Ammon's horn (tissue), 1 donor: ENCODE data around the gene AIFM3.

Experiments
- DNase-seq: peaks from one replicate; pipeline ENCODE4 v3.0.0-alpha.2; 2016; ENCODE audit warnings: low spot score

The AIFM3 gene

DNA sequence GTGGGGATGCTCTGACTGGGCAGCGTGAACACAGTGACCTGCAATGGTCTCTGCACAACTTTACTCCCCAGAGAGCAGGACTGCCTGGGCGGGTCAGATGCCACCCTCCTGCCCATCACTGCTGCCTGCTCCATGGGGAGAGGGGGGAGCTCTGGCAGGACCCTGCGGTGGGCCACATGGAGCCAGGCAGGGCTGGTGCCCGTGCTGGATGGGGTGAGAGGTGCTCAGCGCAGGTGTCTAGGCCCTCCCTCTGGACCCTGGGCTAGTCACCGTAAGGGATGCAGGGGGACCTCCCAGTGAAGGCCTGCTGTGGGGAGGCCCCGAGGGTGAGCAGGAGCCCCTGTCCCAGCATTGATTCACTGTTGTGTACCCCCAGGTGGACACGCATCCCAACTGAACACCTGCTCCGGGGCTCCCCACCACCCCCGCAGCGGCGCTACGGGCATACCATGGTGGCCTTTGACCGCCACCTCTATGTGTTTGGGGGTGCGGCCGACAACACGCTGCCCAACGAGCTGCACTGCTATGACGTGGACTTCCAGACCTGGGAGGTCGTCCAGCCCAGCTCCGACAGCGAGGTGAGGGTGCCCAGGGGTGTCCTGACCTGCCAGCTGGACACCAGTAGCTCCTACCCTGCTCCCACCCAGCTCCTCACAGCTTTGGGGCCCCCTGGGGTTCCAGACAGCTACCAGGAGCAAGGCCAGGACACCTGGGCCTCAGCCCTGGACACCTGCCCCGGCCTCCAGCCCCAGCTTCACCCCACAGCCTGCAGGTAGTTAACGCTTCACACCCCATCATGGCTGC, 24.4 kb downstream of the AIFM3 start:
- no peak for DNase-seq

DNA sequence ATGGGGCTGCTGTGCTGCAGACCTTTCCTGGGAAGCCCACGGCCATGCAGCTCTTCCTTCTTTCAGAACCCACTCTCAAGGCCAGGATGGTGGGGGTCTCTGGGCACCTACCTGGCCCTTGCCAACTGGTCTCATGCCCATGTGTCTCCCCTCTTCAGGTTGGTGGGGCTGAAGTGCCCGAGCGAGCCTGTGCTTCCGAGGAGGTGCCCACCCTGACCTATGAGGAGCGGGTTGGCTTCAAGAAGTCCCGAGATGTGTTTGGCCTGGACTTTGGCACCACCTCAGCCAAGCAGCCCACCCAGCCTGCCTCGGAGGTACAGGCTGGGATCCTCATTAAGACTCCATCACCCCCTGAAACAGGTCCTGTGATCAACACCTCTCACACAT, 25.0 kb downstream of the AIFM3 start:
- no peak for DNase-seq

DNA sequence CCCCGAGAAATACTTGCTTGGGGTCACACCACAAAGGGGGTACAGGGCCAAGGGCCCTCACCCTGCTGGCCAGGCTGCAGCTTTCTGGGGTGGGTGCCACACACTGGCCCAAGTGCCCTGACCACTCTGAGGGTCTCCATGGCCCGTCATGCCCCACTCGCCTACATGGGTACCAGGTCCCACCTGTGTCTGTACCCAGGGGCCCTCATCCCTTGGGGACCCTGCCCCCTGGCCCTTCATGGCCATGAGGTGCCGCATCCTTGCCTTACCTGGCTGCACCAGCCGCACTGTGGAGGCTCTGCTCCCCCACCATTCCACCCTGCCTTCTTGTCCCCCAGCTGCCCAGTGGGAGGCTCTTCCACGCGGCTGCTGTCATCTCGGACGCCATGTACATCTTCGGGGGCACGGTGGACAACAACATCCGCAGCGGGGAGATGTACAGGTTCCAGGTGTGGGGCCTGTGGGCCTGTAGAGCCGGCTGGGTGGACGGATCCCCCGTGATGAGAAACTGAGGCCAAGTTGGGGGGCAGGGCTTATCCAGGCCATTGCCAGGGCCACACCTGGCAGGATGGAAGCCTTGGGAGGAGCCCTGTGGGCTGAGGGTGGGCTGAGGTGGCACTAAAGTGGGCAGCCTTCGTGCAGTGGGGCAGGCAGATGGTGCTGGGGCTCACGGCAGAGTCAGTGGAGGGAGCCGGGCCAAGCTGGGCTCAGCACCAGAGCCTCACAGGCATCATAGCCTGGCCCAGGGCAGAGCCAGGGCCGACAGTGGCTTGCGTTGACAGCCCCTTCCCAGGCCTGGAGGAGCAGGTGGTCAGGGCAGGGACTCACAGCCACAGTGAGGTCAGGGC, 25.6 kb downstream of the AIFM3 start:
- DNase-seq, result no peak

DNA sequence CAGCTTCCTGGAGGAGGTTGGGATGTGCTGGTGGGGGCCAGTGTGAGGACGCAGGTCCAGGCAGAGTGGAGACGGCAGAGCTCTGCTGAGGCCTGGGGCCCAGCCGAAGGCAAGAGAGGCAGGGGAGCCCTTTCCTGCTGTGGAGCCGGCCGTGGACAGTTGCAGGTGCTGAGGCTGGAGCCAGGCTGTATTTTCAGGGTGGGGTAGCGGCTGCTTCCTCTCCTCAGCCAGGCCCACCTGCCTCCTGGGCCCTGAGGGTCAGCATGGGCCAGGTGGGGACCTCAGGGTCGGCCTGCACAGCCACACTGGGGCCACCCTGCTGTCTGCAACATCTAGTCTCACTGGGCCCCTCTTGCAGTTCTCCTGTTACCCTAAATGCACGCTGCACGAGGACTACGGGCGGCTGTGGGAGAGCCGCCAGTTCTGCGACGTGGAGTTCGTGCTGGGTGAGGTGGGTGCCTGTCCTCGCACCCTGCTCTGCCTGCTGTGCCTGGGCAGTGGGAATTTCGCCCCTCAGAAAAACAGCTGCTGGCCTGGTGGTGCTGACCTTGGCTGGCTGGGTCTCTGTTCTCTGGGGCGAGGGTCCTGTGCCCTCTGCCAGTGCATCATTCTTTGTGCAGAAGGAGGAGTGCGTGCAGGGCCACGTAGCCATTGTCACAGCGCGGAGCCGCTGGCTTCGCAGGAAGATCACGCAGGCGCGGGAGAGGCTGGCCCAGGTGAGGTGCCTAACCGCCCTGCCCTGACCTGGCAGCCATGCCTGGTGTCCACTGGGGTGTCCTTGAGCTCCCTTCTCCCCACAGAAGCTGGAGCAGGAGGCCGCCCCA, 26.5 kb downstream of the AIFM3 start:
- no peak for DNase-seq

DNA sequence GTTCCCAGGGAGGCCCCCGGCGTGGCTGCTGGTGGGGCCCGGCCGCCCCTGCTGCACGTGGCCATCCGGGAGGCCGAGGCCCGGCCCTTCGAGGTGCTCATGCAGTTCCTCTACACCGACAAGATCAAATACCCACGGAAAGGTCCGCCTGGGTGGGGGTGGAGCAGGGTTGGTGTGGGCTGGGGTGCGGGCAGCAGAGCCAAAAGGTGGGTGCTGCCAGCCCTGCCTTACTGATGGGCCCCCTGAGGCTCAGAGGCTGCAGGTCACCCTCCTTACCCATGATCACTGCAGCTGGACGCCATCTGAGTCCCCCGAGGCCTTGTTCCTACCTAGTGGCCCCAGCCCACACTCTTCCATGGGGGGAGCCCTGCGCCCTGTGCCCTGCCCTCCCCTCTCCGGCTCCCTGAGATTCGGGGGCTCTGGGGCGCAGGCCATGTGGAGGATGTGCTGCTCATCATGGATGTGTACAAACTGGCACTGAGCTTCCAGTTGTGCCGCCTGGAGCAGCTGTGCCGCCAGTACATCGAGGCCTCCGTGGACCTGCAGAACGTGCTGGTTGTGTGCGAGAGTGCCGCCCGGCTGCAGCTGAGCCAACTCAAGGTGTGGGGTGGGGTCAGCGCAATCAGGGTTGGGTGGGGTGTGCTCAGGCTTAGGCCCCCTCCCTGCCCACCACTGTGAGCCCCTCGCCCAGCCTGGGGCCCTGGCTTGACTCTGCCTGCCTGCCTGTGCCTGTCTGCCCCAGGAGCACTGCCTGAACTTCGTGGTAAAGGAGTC, 27.3 kb downstream of the AIFM3 start:
- DNase-seq, result no peak

DNA sequence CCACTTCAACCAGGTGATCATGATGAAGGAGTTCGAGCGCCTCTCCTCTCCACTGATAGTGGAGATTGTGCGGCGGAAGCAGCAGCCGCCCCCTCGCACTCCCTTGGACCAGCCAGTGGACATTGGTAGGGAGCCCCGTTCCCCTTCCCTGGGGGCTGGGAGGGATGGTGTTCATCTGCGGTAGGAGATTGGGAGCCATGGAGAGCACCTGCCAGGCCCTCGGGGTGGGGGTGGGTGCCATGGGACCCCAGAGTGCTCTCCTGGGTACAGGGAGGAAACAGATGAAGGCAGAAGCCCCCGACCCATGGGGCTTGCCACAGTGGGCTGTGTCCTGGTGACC, 27.8 kb downstream of the AIFM3 start:
- no peak for DNase-seq

DNA sequence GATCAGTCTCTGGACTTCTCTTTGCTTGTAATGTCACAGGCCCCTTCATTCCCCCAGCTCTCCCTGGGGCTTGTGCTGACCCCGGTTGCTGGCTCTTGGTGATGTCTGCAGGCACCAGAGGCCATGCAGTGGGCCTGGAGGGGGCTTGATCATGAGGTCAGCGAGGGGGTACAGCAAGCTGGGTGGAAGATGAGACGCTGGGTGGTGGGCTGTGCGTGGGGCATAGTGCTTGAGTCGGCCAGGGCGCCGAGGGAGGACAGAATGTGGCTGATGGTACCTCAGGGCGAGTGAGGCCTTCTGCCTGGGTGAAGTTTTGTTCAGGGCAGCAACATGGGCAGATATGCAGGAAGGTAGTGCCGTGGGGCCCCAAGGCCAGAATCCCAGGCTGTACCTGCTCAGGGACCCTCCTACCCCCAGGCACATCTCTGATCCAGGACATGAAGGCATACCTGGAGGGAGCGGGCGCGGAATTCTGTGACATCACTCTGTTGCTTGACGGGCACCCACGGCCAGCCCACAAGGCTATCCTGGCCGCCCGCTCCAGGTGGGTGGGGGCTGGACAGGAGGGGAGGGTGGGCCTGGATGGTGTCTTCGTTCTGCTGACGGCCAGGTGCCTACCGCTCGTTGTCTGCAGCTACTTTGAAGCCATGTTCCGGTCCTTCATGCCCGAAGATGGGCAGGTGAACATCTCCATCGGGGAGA, 28.4 kb downstream of the AIFM3 start:
- no peak for DNase-seq

DNA sequence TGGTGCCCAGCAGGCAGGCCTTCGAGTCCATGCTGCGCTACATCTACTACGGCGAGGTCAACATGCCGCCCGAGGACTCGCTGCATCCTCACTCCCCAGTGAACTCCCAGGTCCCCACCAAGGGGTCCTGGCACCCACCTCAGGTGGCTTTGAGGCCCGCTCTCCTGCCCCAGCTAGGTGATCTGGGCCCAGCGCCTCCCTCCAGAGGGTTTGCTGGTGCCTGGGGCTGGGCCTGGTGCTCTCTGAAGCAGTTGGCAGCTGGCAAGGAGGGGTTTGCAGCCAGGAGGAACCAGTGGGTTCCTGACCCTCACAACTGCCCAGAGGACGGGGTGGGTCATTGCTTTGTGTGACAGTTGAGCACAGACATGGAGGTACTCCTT, 29.0 kb downstream of the AIFM3 start:
- no peak for DNase-seq

DNA sequence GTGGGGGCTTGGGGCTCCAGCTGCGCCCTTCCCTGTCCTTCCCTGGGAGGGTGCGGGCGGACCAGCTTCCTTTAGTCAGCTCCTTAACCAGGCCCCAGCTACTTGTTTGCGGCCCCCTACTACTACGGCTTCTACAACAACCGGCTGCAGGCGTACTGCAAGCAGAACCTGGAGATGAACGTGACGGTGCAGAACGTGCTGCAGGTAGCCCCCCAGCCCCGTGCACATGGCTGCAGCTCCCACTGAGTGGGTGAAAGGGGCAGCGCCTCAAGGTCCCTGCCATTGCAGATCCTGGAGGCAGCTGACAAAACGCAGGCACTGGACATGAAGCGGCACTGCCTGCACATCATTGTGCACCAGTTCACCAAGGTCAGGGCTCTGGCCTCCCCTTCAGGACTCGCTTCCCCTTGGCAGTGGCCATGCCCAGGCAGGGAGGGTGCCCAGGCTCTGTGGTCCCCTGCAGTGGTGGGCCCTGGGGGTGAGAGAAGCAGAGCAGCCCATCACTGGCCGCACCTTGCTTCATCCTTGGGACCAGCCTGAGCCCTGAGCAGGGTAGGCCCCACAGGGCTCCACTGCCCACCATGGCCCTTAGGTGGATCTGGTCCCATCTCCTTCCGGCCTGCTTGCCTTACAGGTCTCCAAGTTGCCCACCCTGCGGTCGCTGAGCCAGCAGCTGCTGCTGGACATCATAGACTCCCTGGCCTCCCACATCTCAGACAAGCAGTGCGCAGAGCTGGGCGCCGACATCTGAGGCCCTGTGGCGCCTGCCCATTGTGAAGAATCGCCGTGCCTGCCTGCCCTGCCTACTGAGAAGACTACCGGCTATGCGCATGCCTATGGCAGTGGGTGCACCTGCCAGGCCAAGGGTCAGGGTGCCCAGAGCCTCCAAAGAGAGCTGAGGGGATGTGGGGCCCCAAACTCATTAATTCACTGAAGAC, 29.8 kb downstream of the AIFM3 start:
- DNase-seq, result no peak

DNA sequence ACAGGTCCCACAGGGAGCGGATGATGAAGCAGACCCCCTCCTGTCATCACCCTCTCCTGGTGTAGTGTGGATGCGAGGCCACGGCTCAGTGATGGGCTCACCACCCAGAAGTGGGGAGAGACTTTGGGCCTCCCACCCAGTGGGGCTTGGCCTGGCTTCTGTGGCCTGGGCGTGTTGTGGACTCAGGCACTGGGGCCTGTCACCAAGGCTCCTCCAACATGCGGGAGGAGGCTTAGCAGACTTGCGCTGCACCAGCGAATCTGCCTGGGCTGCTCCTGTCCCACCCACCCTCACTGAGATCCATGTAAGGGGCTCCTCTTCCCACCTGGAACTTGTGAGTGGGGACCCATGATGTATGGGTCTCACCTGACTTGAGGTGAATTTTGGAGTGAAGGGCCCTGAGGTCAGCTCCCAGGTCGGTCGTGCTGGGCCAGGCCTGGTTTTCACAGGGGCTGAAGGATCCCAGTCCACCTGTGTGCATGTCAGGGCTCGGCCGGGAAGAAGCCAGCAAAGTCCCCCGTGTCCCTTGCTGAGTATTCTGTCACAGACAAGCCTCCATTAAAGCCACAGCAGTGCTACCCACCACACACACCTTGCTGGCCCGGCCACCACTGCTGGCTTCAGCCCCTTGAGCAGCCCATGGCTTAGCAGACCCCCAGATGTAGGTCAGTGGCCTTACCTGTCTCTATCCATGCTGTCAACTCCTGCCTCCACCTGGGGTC, 30.6 kb downstream of the AIFM3 start:
- no peak for DNase-seq

DNA sequence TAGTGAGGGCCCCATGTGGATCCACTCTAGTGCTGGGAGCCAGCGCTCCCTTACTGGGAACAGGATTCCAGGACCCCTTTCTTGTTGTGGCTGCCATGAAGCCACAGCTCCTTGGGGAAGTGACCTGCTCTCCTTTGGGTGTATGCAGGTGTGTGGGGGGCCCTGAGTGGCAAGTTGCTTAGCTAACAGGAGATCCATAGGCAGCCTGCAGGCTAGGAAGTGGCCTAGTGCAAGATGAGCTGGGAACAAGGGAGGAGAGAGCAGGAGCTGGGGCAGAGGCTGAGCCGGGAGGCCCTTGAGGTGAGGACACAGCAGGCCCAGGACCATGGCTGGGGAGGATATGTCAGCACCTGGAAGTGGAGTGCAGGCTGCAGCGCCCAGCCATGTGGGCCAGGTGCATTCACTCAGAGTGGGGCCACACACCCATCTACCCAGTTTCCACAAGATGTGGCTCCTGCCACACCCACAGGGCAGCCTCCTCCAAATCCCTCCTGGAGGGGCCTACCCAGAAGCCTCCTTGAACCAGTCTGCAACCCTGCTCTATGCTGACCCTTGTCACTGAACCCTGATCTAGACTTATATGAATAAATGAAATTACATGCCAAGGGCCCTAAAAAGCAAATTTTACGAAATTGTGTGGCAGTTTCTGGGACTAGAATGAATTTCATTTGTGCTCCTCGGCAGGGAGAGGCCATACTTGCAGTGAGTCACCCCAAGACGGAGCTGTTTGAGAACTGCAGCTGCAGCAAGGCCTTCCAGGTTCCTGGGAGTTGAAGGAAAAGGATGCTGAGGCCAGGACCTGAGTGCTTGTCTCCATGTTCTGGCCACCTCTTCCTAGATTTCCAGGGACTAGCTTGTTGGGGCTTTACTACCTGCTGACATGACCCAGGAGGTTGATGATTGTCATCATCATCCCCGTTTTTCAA, 31.6 kb downstream of the AIFM3 start:
- DNase-seq, result no peak

DNA sequence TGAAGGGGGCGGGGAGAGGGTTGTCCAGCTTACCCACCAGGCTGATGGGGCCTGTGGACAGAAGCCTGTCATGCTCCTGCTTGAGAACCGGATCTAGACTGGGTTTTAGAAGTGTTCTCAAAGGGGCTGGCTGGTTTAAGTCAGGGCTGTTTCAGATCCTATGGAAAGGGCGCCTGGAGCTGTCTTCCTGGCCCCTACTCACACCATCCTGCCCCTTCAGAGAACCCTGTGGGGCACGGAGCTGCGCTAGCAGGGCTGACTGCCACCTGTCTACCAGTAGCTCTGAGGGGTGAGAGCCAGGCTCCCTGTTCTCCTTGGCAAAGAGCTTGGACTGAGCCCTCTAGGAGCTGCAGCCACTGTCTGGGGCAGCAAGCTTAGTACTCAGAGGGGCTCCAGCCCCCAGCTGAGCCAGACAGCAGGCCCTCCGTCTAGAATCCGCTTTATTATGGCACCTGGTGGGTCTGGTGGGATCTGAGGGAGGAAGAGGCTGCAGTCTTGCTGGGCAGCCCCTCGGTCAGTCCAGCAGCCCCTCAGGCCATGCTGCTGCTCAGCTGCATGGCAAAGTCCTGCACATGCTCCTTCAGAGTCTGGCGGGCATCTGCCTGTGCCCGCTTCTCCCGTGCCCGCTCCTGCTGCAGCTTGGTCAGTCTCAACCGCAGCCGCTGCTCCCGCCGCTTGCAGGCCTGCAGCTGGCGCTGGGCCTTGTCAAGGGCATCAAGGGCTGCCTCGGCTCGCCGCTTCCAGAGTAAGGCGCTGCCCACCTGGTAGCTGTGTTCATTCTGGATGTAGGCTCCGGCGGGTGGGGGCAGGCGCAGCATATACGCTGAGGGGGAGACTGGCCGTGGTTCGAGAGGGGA, 32.5 kb downstream of the AIFM3 start:
- no peak for DNase-seq

DNA sequence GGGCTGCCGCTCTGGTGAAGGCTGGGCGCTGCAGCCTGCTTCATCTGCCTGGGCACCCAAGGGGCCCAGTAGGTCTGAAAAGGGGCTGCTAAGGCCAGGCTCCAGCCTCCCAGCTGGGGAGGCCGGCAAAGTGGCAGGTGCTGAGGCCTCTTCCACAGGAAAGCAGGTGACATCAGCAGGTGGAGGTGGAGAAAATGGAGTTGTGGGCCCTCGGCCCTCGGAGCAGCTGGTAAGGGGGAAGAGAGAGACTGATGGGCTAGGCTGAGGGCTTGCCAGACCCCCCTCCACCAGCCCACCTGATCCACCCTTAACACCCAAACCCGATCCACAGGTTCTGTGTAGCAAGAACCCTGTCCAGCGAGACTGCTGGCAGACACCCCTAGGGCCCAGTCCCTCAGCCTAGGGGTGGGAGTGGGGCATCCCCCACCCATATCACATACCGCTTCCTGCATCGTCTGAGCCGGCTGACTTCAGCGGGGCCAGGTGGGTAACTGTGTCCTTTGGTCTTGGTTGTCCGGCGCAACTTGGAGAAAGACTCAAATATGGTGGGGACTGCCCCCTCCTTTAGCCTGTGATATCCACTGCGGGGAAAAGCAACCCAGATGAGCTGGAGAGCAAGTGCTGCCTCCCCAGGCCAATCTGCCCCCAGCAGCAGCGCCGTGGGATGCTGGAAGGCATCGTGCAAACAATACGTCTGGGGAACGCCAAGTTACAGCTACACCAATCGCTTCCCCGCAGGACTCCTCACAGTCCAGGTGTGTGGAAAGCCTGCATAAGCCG, 33.3 kb downstream of the AIFM3 start:
- no peak for DNase-seq

DNA sequence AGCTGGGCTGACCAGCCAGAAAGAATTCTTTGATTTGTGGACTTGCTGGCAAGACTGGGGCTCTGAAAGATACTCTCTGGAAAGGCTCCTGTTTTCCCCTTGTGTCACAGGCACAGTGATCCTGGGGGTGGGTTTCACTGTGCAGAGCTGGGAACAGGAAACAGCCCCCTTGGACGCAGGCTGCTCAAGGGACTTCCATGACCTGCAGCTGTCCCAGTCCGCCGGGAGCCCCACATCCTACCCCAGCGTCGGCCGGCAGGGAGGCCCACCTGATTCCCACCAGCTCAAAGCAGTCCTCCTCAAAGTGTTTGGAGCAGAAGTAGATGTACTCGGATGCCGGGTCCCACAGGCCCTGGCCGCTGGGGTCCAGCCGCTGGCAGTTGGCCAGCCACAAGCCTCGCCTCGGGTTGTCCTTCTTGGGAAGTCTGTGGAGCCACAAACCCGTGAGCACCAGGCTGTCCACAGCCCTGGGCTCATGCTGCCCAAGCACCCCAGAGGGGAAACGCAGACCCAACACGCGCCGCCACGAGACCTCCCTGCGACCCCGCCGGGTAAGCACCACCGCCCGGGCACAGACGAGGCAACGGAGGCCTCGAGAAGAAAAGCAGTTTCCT, 34.0 kb downstream of the AIFM3 start:
- DNase-seq, result no peak

DNA sequence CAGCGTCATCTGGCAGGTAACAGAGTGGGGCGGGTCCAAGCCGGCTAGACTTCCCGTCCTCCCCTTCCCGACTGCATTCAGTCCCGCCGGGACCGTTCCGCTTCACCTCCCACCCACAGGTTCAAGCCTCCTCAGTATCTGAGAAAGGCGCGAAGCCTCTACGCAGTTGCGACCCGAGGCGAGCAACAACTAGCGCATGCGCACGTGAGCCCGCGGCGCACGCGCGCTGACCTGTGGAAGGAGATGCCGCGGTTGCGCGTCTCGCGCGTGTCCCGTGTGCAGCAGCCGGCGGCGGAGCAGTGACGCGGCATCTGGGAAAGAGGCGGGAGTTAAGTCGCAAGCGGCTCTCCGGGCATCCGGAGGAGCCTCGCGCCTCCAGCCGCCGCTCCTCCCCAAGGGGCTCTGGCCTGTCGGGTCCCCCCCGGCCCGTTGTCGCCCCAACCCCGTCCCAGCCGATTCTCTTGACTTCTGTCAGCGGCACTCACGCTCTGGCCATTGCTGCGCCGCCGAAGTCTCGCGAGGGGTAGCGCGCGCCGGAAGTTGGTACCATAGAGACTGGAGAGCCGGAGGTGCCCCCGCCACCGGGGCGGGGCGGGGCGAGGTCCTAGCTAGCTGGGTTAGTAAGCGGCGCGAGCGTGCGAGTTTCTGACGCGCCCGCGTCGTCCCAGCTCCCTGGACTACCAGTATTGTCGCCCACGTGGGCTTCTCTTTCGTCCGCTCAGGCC, 34.7 kb downstream of the AIFM3 start, which contains the start of gene THAP7:
Gene THAP7, minus strand, starts transcription at position 518 of the 725 bp plus-strand sequence. Its CDS starts 207 bp downstream, at position 311.
- DNase-seq, result peak; percentile 95
